Activated gamma-delta T cell treated with anti-CD3 and anti-CD28 coated beads, Interleukin-2, amount 50 U/mL, for 16 hours (primary cell): Measurements from ENCODE around the gene PSMB3.
"Not testable (repeated sequence)": the region's sequence is repeated elsewhere in the genome, so short reads cannot be mapped to it uniquely, and the experiment has no call there.

Source experiments
- DNase-seq: peaks from one replicate; pipeline ENCODE4 v3.0.0-alpha.2; 2020; ENCODE audit warnings: low read depth

The PSMB3 gene

GRCh38 chr17:38716368-38717005, 36.1 kb upstream of the PSMB3 start:
- no peak for DNase-seq

DNA sequence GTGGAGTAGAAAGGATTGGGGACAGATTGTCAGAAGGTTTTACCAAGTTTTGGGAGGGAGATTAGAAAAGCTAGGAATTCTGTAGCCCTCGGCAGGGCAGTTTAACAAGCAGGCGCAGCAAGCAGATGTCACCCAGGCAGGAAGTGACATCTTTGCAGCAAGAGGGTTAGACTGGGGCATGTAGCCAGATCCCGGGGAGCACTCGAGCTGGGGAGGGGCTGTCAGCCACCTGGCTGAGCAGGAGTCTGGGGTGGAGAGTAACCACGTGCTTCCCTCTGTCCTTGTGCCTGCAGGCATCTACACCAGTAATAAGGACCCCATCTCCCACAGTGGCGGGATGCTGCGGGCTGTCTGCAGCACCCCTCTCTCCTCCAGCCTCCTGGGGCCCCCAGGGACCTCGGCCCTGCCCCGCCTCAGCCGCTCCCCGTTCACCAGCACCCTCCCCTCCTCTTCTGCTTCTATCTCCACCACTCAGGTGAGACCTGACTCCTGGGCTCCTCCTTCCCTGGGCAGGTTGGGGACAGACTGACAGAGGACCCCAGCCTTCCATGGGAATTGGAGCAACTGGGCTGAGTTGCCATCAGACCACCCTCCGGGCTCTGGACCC, 35.3 kb upstream of the PSMB3 start:
- no peak for DNase-seq

DNA sequence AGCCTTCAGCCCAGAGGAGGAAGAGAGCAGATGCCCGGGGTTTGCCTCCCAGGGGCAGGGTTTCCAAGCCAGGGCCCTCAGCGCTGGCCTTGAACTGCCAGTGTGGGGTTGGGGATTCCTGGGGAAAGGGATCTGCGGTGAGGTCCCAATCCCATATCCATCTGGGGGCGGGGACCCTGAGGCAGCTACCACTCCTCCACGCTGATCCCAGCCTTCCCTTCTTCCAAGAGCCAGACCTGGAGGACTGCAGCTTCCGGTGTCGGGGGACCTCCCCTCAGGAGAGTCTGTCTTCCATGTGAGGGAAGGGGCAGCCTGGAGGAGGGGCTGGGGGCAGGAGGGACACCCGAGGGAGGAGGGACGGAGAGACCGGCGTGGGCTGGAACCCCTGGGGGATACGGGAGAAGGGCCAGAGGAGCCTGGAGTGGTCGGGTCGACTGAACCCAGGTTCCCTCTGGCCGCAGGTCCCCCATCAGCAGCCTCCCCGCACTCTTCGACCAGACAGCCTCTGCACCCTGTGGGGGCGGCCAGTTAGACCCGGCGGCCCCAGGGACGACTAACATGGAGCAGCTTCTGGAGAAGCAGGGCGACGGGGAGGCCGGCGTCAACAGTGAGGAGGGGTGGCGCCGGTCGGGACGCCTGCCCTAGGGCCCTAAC, 33.1 kb upstream of the PSMB3 start:
- DNase-seq = no peak

DNA sequence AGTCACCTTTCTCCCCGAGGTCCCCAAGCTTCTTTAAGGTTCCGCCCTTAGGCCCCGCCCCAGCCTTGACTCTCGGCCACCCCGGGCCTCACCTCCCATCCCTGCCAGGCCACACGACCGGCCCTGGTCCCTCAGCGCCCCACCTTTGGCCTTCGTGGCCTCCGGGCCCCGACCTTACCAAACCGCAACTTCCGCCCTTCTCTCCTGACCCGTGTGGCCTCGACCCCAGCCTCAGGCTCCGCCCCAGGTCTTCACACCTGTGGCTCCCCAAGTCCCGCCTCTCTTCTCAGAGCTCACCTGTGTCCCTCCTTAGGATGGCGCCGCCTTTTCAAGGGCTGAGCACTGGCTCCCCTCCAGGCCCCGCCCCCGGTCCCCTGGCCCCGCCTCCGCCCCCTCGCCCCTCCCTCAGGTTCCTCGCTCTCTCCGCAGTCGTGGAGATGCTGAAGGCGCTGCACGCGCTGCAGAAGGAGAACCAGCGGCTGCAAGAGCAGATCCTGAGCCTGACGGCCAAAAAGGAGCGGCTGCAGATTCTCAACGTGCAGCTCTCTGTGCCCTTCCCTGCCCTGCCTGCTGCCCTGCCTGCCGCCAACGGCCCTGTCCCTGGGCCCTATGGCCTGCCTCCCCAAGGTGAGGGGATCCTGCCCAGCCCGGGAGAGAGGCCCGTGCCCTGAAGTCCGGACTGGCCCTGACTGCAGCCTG, 32.4 kb upstream of the PSMB3 start:
- DNase-seq = no peak

DNA sequence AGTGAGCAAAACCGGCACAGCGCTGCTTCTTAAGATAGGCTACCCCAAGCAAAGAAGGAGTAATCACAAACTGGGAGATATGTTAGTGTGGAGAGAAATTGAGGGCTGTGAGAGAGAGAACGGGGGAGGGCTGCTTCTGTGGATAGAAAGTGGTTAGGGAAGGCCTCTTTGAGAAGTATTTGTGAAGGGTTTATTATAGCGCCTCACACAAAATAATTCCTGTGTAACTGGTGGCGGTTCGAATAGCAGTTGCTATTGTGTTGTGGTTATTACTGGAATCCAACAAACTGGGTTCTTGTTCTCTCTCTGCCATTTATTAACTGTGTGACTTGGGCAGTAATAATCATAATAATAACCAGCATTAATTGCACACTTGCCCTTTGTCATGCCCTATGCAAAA, 31.6 kb upstream of the PSMB3 start:
- no peak for DNase-seq

- DNase-seq = no peak
Measured at GRCh38 chr17:38721802-38722201, 30.7 kb upstream of the PSMB3 start.

- no peak for DNase-seq
Measured at GRCh38 chr17:38724337-38724988, 28.1 kb upstream of the PSMB3 start.

DNA sequence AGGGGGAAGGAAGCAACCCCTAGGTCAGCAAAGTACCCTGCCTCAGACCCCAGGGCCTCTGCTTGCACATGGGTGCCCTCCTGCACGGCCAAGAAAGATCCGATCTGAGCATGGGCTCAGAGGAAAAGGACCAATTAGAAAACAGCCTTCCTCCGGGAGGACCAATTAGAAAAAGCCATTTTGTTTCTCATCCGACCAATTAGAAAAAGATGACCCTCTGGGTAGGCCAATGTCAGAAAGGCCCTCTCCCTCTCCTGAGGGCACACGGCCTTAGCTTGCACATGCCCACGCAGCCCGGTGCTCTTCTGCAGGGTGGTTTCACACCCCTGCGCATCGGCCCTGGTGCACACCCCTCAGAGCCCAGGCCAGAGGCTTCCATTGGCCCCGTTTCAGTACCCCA, 27.5 kb upstream of the PSMB3 start:
- no peak for DNase-seq

DNA sequence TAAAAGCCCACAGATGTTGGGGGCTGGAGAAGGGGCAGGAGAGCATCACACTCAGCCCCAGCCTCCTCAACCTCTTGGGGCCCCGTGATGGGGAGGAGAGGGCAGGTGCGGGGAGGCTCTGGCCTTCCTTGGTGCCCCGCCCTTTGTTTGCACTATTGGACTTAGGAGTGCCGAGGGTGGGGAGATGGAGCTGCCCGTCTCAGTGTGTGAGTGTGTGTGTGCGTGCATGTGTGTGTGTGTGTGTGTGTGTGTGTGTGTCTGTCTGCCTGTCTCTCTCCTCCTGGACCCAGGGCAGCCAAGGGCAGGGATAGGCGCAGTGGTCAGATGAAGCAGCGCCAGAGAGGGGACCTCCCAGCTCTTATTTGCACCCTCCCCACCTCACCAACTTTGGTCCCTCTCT, 26.4 kb upstream of the PSMB3 start:
- not testable (repeated sequence) for DNase-seq

DNA sequence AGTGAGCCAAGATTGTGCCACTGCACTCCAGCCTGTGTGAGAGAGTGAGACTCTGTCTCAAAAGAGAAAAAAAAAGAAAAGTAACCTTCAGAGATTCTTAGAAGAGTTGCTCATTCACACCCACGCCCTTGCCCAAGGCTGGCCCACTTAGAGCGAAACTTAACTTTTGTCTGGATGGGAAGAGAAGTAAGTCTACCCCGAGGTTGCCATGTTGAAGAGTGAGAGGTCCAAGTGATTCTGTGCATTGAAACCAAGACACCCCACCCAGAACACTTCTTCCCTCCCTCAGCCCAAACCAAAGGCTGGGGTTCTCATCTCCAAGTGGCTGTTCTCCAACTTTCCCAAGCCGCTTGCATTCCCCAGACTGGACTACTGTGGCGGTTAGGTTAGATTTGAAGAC, 24.8 kb upstream of the PSMB3 start:
- peak; percentile 63 for DNase-seq

- peak; percentile 60 for DNase-seq
Measured at GRCh38 chr17:38728290-38728831, 24.2 kb upstream of the PSMB3 start.

DNA sequence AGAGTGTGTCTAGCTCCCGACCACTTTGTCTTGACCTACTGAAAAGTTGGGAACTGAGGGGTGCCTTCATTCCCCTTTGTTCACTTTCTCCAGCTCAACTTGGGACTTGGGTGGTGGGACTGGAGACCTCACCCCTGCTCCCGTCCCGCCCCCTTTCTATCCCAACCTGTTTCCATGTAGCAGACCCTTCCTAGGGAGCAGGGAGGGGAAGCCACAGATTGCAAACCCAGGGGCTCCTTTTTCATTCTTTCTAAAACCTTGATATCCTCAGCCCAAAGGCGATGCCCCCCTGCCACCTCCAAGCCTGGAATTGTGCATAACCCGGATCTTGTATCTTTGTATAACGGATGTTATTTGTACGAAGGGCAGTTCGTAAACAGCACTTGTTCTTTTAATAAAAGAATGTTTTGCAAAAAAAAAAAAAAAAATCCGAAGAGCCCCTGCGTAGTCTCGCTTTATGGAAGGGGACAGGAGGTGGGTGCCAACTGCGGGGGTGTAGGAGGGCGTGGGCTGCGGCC, 23.1 kb upstream of the PSMB3 start:
- no peak for DNase-seq

- DNase-seq = peak; percentile 78
Measured at GRCh38 chr17:38729886-38730525, 22.5 kb upstream of the PSMB3 start, which contains the start of gene CISD3. Gene CISD3, plus strand, starts transcription at chr17:38730341. Its CDS starts 18 bp downstream, at chr17:38730359.

DNA sequence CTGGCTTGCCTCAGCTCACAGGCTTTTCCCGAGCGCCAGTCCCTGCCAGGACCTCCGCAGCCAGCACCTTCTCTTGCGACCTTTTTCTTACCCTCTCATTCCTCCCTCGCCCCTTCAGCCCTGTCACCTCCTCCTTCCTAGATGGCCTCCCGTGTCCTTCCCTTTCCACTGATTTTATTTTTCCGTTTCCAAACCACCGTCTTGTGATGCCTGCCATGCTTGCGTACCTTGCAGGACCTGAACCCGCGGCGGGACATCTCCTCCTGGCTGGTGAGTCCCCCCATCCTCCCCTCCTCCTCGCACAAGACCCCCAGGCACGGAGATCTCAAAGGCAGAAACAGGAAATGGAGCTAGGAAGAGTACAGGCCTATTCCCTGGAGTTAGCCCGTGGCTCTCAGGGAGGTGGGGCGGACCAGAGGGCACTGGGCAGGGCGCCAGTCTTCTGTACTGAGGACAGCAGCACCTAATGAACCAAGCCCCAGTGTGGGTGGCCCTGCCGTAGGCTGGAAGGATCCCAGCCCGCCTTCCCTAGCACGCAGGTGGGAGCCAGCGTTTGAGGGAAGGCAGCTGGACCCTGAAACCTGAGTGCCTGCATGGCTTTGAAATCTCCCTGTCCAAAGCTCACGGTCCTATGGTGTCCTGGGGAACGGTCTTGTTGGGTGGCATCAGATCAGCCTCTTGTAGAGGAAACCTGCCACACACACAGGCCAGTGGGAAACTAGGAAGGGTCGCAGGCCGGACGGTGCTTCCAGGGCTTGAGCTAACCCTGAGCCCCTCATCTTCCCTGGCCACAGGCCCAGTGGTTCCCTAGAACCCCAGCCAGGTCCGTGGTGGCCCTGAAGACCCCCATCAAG, 21.8 kb upstream of the PSMB3 start:
- no peak for DNase-seq

DNA sequence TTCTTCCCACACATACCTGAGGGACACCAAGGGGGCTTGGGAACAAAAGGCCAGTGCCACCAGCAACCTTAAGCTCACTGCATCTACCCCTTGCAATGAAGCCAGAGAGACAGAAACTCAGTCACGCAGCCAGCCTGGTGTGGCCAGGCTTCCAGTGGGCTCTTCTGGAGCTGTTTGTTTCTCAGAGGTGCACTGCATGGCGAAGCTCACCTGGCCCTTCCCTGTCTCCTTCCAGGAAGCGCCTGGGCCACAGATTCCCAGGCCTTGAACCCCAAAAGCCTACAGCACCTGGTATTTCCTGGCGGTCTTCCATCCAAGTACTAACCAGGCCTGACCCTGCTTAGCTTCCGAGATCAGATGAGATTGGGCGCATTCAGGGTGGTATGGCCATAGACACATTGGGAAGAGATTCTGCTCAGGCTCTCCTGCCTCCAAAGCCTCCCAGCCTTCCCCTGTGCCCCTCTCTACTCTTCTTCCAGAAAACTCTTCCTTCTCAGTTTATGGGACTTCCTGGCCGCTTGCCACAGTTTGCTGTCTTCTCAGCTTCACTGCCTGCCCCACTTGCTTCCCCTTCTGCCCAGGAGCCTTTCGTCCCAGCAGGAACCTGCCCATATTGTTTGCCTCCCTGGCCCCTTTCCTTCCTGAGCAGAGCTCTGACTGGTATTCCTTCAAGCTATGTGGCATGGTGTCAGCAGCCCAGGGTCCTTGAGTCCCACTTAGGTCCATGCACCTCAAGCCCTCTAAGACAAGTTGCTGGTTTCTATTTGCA, 20.8 kb upstream of the PSMB3 start:
- DNase-seq = no peak

DNA sequence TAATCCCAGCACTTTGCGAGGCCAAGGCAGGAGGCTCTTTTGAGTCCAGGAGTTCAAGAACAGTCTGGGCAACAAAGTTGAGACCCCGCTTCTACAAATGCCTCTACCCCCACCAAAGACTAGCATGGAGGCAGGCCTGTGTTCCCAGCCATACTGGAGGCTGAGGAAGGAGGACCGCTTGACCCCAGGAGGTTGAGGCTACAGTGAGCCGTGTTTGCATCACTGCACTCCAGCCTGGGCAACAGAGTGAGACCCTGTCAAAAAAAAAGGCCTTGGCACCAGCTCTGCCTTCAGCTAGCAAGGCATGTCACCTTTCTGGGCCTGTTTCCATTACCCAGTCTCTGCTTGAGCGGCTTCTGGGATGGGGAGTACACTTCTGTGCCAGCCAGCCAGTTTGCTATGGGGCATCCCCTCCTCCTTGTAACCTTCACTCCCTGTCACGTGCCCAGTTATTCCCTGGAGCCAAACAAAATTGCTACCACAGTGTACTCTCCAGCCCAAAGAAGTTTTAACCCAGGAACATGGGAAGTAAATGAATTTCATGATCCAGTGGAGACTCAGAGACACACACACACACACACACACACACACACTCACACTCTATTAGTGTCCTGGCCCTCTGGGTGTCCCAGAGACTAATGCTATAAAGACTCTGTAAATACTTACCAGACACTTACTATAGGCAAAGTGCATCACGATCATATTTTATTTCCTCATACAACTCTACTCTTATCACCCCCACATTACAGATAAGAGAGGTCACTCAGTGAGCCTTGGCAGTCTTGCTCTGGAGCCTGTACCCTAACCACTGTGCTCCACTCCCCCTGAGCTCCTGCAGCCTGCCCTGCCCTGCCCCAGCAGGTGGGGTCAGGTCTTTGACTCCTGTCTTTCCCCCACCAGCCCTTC, 19.9 kb upstream of the PSMB3 start:
- DNase-seq = no peak

DNA sequence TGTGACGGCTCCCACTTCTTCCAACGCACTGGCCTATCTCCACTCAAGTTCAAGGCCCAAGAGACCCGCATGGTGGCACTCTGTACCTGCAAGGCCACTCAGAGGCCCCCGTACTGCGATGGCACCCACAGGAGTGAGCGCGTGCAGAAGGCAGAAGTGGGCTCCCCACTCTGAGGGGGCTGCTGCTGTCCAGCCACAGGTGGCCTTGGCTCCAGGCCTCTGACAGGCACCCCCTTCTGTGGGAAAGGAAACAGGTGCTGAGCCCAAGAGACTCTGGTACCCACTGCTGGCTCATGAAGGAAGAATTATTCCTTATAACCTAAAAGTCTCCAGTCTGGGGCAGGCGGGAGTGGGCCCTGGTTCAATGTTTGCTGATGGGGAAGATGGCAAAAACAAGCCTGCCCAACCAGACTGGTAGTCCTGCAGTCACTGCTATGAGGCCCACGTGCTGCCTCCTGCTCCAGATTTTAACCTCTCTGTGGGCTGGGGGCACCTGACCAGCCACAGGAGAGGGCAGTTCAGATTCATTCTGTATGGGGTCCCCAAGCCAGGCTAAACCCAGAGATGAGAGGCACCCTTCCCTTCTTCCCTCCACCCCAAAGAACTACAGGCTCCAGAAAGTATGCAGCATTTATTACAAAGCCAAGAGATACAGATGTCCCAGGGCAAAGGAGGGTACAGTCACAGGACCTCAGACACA, 19.1 kb upstream of the PSMB3 start:
- no peak for DNase-seq
